Transverse colon (tissue), 4 donors: ENCODE data around the gene DOHH.

Experiments
- POLR2A ChIP-seq: fragments of 450-650 bp; IDR thresholded peaks from one replicate; pipeline ENCODE4 v1.6.1; 2016; ENCODE audit warnings: antibody characterized with exemption, mild to moderate bottlenecking, moderate library complexity
- POLR2AphosphoS5 ChIP-seq, 3 donors: sonication (generic); formaldehyde crosslinking; IDR thresholded peaks; one replicate each; pipeline ENCODE4 v1.6.1; 2016; ENCODE audit warnings: antibody characterized with exemption in 3 of 3
- TF ChIP-seq, protein P1 (sequence below), 5 experiments: fragments of 200-600 bp in 3 of 5; fragments of 450-650 bp in 2 of 5; sonication (generic) in 3 of 5; IDR thresholded peaks; 1 replicate in 2 of 5; 2 replicates in 3 of 5; pipeline ENCODE4 v1.5.1; 2016 to 2017; ENCODE audit warnings: antibody characterized with exemption in 5 of 5, inconsistent platforms in 3 of 5, mild to moderate bottlenecking in 2 of 5, moderate library complexity in 1 of 5

DNA sequence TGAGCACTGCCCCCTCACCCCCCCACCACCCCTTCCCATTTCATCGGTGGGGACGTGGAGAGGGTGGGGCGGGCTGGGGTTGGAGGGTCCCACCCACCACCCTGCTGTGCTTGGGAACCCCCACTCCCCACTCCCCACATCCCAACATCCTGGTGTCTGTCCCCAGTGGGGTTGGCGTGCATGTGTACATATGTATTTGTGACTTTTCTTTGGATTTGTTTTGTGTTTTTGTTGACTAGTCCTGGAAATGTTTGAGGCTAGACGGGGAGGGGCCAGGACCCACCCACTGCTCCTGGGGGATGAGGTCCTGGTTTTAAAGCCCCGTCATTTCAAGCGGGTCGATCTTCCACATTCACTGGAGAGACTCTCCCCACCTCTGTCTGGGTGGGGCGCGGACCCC, 35.5 kb upstream of the DOHH start:
- TF ChIP-seq POLR2AphosphoS5 (IDR thresholded peaks at IDR 0.05) (no peak), POLR2A (no peak)
- TF ChIP-seq, protein P1, sequence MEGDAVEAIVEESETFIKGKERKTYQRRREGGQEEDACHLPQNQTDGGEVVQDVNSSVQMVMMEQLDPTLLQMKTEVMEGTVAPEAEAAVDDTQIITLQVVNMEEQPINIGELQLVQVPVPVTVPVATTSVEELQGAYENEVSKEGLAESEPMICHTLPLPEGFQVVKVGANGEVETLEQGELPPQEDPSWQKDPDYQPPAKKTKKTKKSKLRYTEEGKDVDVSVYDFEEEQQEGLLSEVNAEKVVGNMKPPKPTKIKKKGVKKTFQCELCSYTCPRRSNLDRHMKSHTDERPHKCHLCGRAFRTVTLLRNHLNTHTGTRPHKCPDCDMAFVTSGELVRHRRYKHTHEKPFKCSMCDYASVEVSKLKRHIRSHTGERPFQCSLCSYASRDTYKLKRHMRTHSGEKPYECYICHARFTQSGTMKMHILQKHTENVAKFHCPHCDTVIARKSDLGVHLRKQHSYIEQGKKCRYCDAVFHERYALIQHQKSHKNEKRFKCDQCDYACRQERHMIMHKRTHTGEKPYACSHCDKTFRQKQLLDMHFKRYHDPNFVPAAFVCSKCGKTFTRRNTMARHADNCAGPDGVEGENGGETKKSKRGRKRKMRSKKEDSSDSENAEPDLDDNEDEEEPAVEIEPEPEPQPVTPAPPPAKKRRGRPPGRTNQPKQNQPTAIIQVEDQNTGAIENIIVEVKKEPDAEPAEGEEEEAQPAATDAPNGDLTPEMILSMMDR (IDR thresholded peaks at IDR 0.05), result no peak
